Mesendoderm (in vitro differentiated cells): ENCODE data around the gene SPTBN4.

Experiments used
- DNase-seq: peaks from one replicate; pipeline ENCODE4 v3.0.0; 2013
- H2AK5ac ChIP-seq: 2 replicates; pipeline ENCODE4 v1.6.1; 2013; ENCODE audit warnings: low read length, inconsistent platforms
- H2BK120ac ChIP-seq: 2 replicates; pipeline ENCODE4 v1.6.1; 2013; ENCODE audit warnings: low read depth, mild to moderate bottlenecking, low read length, moderate library complexity, mixed read lengths
- H2BK15ac ChIP-seq: replicated peaks from 2 replicates; pipeline ENCODE4 v1.6.1; 2013; ENCODE audit warnings: low read depth, mild to moderate bottlenecking, moderate library complexity
- H2BK5ac ChIP-seq: 2 replicates; pipeline ENCODE4 v1.6.1; 2013; ENCODE audit warnings: low read length, inconsistent platforms
- H3K18ac ChIP-seq: 2 replicates; pipeline ENCODE4 v1.6.1; 2013; ENCODE audit warnings: mild to moderate bottlenecking, low read length, mixed read lengths
- H3K23ac ChIP-seq: one replicate; pipeline ENCODE4 v1.6.1; 2013; ENCODE audit warnings: low read length
- H3K27ac ChIP-seq: 2 replicates; pipeline ENCODE4 v1.5.1; 2013; ENCODE audit warnings: low read depth, mild to moderate bottlenecking, inconsistent platforms, low read length, moderate library complexity
- H3K27me3 ChIP-seq: 2 replicates; pipeline ENCODE4 v1.6.1; 2013; ENCODE audit warnings: low read length, control low read depth, mild to moderate bottlenecking, inconsistent platforms; ENCODE audit not compliant: insufficient read depth, poor library complexity
- H3K36me3 ChIP-seq: 2 replicates; pipeline ENCODE4 v1.6.1; 2013; ENCODE audit warnings: low read length, inconsistent platforms; ENCODE audit not compliant: control insufficient read depth, insufficient read depth
- H3K4ac ChIP-seq: one replicate; pipeline ENCODE4 v1.6.1; 2013; ENCODE audit warnings: low read depth, mild to moderate bottlenecking, low read length, moderate library complexity
- H3K4me1 ChIP-seq: 2 replicates; pipeline ENCODE4 v1.6.1; 2013; ENCODE audit warnings: low read depth, low read length, inconsistent platforms; ENCODE audit not compliant: control insufficient read depth
- H3K4me2 ChIP-seq: 2 replicates; pipeline ENCODE4 v1.6.1; 2013; ENCODE audit warnings: low read length
- H3K4me3 ChIP-seq: 2 replicates; pipeline ENCODE4 v1.5.1; 2013; ENCODE audit warnings: mild to moderate bottlenecking, low read length
- H3K56ac ChIP-seq: one replicate; pipeline ENCODE4 v1.6.1; 2013; ENCODE audit warnings: low read length
- H3K79me1 ChIP-seq: 2 replicates; pipeline ENCODE4 v1.6.1; 2013; ENCODE audit warnings: low read length, inconsistent platforms
- H3K79me2 ChIP-seq: 2 replicates; pipeline ENCODE4 v1.6.1; 2013; ENCODE audit warnings: mild to moderate bottlenecking, low read length; ENCODE audit not compliant: control insufficient read depth, insufficient read depth
- H3K9ac ChIP-seq: 2 replicates; pipeline ENCODE4 v1.6.1; 2013; ENCODE audit warnings: low read length, inconsistent platforms
- H4K5ac ChIP-seq: one replicate; pipeline ENCODE4 v1.6.1; 2013; ENCODE audit warnings: low read length
- H4K8ac ChIP-seq: one replicate; pipeline ENCODE4 v1.6.1; 2013; ENCODE audit warnings: low read depth, mild to moderate bottlenecking, control low read depth, low read length, moderate library complexity
- WGBS: extraction: QIAGEN DNeasy Blood & Tissue Kit; methylation state at CpG from one replicate; pipeline ENCODE4 v1.1.7; 2013; ENCODE audit warnings: low lambda C conversion rate, missing lambda C conversion rate; ENCODE audit not compliant: insufficient coverage; ENCODE audit errors: extremely low coverage; 5-methylcytosine and 5-hydroxymethylcytosine counted together

Gene SPTBN4

DNA sequence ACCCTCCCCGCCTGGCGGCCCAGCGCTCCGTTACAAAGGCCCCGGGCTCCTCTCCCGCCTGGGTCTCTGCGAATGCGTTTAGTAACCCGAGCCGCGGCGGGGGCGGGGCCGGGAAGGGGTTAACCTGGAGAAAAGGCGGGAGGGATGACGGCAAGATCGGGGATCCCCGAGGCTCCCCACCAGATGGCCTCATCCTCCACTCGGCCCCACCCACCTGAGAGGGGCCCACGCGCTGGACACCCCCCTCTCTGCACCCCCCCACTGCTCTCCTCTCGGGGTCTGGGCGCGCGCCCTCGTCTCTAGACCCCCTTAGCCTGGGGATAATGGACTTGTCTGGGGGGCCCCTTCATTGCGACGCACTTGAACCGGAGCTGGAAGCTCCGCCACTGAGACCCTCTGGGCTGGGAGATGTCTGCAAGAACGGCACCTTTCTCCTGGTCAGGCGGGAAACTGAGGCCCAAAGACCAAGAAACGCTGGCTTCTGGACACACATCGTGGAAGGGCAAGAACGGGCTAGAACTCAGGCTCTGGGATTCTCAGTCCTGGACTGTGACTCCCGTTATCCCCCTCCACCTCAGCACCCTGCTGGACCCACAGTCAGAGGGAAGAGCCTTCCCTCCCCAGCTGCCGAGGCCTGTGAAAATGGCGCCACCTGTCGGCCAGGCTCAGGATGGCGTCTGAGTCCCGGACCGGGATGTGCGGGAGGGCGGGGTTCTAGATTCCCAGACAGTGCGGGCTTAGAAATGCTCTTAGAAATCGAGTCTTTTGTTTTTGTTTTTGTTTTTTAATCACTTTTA is 131.5 kb downstream of the SPTBN4 start:
- Histone ChIP-seq H3K4ac (no peak overlapping the region), H3K79me2 (no peaks in the 10 kb centered on the region), H3K79me1 (no peaks in the 10 kb centered on the region), H2BK15ac (no peak overlapping the region), H3K27ac (no peak overlapping the region), H2BK5ac (no peak overlapping the region), H3K9ac (peak overlapping the region; percentile 52), H3K56ac (peak overlapping the region; percentile 72), H3K36me3 (no peaks in the 10 kb centered on the region), H3K4me2 (peak overlapping the region; percentile 41), H2BK120ac (no peak overlapping the region), H4K5ac (no peak overlapping the region), H2AK5ac (no peak overlapping the region), H3K27me3 (peaks cover 26% of the 10 kb centered on the region), H3K4me1 (peaks cover 12% of the 10 kb centered on the region), H3K18ac (no peak overlapping the region), H3K4me3 (peak overlapping the region; percentile 39), H3K23ac (no peak overlapping the region), H4K8ac (no peak overlapping the region)
- no CpG with 5 or more reads among the region's 46 CpGs for WGBS
- DNase-seq, result peak; percentile 92

- peaks cover 26% of the 10 kb centered on the region for H3K27me3 ChIP-seq
- WGBS, result no CpG with 5 or more reads among the region's 15 CpGs
Observed at GRCh38 chr19:40598918-40599307, 132.1 kb downstream of the SPTBN4 start.

DNA sequence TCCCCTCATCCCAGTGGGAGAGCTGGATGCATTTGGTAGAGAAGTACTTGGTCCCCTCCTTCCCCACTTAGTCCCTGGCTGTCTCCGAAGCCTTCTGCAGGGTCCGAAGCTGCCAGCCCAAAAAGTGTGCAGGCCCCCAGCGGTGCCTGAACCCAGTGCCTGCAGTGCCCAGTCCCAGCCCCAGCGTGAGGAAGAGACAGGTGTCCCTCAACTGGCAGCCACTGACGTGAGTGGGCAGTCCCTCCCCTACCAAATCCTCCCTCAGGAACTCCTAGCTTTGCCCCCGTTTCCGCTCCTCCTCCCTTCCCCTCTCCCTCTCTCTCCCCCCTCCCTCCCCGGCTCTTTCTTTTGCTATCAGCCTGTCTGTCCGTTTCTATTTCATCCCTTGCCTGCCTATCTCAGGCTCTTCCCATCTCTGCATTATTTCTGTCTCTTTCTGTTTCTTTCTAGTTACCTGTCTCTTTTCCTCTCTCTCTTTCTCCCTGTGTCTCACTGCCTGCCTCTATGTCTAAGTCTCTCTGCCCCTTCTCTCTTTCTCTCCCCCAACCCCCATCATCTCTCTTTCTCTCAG is 132.6 kb downstream of the SPTBN4 start:
- Histone ChIP-seq H3K56ac (peak overlapping the region; percentile 49), H3K9ac (peak overlapping the region; percentile 38), H3K27ac (no peak overlapping the region), H3K79me2 (no peaks in the 10 kb centered on the region), H3K18ac (no peak overlapping the region), H3K4me2 (no peak overlapping the region), H3K36me3 (no peaks in the 10 kb centered on the region), H3K4me3 (no peak overlapping the region), H4K5ac (no peak overlapping the region), H2BK5ac (no peak overlapping the region), H2BK15ac (no peak overlapping the region), H3K79me1 (no peaks in the 10 kb centered on the region), H2BK120ac (no peak overlapping the region), H3K23ac (no peak overlapping the region), H3K4me1 (peaks cover 12% of the 10 kb centered on the region), H2AK5ac (no peak overlapping the region), H3K27me3 (peaks cover 26% of the 10 kb centered on the region), H4K8ac (no peak overlapping the region), H3K4ac (no peak overlapping the region)
- DNase-seq, result no peak
- WGBS, result no CpG with 5 or more reads among the region's 9 CpGs

More at GRCh38 chr19:40598918-40599307, 132.1 kb downstream of the SPTBN4 start:
- Histone ChIP-seq H3K56ac (peak overlapping the region; percentile 42), H3K4me3 (no peak overlapping the region), H3K4me2 (no peak overlapping the region), H3K18ac (no peak overlapping the region), H2BK120ac (no peak overlapping the region), H3K36me3 (no peaks in the 10 kb centered on the region), H3K4ac (no peak overlapping the region), H3K27ac (no peak overlapping the region), H2BK5ac (no peak overlapping the region), H3K4me1 (peaks cover 12% of the 10 kb centered on the region), H4K8ac (no peak overlapping the region), H3K79me1 (no peaks in the 10 kb centered on the region), H3K79me2 (no peaks in the 10 kb centered on the region), H2BK15ac (no peak overlapping the region), H3K9ac (no peak overlapping the region), H4K5ac (no peak overlapping the region), H2AK5ac (no peak overlapping the region), H3K23ac (no peak overlapping the region)
- DNase-seq, result no peak

DNA sequence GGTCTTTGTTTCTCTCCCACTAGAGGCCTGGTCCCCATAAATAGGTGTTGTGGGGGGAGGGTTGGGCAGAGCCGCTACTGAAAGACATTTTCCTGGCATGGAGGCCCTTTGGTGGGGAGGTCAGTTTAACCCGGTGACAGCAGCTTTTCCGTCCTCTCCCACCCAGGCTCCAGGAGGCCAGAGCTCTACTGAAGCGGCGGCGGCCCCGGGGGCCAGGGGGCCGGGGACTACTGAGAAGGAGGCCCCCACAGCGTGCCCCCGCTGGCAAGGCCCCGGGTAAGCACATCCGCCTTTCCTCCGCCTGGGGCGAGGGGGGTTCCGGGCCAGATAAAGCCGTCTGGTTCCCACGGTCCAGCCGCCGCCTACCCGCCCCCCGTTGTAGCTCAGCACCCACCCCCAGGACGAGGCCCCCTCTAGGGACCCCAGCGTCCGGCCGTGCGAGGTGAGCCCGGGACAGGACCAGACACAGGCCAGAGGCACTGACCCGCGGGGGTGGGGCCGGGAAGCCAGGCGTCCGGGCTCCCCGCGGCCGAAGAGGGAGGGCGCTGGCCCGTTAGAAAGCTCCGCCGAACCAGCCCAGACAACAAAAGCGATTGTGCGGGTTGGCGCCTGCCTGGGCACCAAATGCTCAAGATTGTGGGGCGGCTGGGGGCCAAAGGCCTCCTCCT is 133.2 kb downstream of the SPTBN4 start:
- Histone ChIP-seq H3K23ac (no peak overlapping the region), H3K4me3 (no peak overlapping the region), H3K4me2 (no peak overlapping the region), H4K8ac (no peak overlapping the region), H4K5ac (no peak overlapping the region), H3K4ac (no peak overlapping the region), H3K56ac (peak overlapping the region; percentile 49), H3K79me2 (no peaks in the 10 kb centered on the region), H3K79me1 (no peaks in the 10 kb centered on the region), H2AK5ac (no peak overlapping the region), H3K36me3 (no peaks in the 10 kb centered on the region), H3K27me3 (peaks cover 26% of the 10 kb centered on the region), H2BK120ac (no peak overlapping the region), H3K18ac (no peak overlapping the region), H3K27ac (no peak overlapping the region), H2BK5ac (no peak overlapping the region), H3K4me1 (peaks cover 12% of the 10 kb centered on the region), H3K9ac (peak overlapping the region; percentile 38), H2BK15ac (no peak overlapping the region)
- no CpG with 5 or more reads among the region's 43 CpGs for WGBS
- no peak for DNase-seq

DNA sequence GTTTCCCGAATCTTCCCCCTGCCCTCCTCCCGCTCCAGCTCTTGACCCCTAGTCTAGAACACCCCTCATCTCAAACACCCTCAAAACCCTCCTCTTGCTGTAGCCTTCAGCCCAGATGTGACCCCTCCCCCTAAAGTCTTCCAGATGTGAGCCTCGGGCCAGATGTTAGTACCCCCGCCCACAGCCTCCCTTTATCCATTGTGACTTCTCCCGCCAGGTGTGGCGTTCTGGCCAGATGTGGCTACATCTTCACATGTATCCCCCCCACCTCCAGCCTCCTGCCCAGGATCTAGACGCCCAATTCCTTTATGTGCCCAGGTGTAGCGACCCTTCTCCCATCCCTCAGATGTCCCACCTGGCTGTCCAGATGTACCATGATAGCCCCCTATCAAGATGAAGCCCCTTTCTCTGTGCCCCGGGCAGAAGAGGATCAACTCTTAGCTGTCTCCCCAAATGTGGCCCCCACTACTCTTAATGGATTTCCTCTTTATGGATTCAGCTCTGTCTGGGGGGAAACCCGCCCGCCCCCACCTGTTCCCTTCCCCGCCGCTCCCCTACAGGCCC is 133.9 kb downstream of the SPTBN4 start:
- WGBS, result no CpG with 5 or more reads among the region's 13 CpGs
- H3K18ac ChIP-seq, result no peak overlapping the region
- H3K79me1 ChIP-seq, result no peaks in the 10 kb centered on the region
- no peak overlapping the region for H3K9ac ChIP-seq
- no peak overlapping the region for H4K8ac ChIP-seq
- peaks cover 26% of the 10 kb centered on the region for H3K27me3 ChIP-seq
- no peaks in the 10 kb centered on the region for H3K79me2 ChIP-seq
- no peak overlapping the region for H2BK15ac ChIP-seq
- H3K4me3 ChIP-seq, result no peak overlapping the region
- DNase-seq, result no peak
- no peak overlapping the region for H3K4ac ChIP-seq
- H2BK120ac ChIP-seq, result no peak overlapping the region
- H3K56ac ChIP-seq, result no peak overlapping the region
- peaks cover 12% of the 10 kb centered on the region for H3K4me1 ChIP-seq
- no peak overlapping the region for H2BK5ac ChIP-seq
- H3K23ac ChIP-seq, result no peak overlapping the region
- H3K4me2 ChIP-seq, result no peak overlapping the region
- H3K36me3 ChIP-seq, result no peaks in the 10 kb centered on the region
- H3K27ac ChIP-seq, result no peak overlapping the region
- H2AK5ac ChIP-seq, result no peak overlapping the region
- no peak overlapping the region for H4K5ac ChIP-seq
